GM12874 (cell line): Measurements from ENCODE around the gene MTMR10.

Experiments used
- TF ChIP-seq, protein P1 (sequence below): IDR thresholded peaks from 2 replicates; pipeline ENCODE4 v1.5.1; 2011; ENCODE audit warnings: low read depth, mild to moderate bottlenecking, control low read depth, low read length, moderate library complexity; ENCODE audit not compliant: insufficient read depth

MTMR10 gene

DNA sequence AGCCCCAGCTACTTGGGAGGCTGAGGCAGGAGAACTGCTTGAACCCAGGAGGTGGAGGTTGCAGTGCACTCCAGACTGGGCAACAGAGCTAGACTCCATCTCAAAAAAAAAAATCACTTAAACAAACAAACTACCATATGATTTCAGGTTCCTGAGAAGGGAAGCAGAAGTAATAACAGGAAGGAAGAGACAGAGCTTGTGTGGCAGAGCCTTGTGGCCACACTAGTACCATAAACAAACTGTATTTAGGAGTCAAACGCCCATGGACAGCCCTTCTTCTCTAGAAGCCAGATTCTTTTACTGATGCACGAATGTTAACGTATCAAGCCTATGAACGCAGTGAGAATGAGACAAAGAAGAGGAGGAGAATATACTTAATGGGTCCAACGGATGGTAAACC lies 12.0 kb downstream of the MTMR10 start:
- TF ChIP-seq, protein P1, sequence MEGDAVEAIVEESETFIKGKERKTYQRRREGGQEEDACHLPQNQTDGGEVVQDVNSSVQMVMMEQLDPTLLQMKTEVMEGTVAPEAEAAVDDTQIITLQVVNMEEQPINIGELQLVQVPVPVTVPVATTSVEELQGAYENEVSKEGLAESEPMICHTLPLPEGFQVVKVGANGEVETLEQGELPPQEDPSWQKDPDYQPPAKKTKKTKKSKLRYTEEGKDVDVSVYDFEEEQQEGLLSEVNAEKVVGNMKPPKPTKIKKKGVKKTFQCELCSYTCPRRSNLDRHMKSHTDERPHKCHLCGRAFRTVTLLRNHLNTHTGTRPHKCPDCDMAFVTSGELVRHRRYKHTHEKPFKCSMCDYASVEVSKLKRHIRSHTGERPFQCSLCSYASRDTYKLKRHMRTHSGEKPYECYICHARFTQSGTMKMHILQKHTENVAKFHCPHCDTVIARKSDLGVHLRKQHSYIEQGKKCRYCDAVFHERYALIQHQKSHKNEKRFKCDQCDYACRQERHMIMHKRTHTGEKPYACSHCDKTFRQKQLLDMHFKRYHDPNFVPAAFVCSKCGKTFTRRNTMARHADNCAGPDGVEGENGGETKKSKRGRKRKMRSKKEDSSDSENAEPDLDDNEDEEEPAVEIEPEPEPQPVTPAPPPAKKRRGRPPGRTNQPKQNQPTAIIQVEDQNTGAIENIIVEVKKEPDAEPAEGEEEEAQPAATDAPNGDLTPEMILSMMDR = no peak

DNA sequence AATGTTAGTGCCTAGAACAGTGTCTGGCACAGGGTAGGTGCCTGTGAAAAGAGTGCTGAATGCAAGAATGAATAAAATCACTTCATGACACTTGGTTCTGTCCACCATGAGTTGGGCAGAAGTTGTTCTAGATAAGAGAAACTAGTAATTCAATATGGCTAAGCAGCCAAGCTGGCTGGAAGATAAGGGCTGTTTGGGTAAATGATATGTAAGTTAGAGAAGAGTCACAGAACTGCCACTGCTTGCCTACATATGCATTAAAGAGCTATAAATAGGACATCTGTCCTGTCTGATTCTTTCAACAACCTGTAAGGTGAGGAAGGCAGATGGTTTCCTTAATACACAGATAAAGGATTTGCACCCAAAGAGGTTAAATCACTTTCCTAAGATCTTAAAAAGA lies 13.1 kb downstream of the MTMR10 start:
- TF ChIP-seq, protein P1 = no peak

DNA sequence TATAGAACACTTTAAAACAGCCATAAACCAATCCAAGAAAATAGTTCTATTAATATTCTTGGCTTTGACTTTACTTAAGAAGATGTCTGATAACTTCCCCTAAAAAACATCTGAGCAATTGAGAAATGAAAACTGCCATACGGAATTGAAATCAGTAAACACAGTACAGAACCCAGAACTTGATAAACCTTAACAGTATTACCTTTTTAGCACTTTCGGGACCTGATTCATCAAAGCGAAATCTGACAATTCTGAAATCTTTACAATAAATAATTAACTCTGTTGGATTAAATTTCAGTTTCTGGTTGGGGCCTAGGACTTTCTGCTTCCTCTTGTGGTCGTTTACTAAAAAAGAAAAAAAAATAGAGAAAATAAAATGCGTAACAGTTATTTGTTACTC lies 17.3 kb downstream of the MTMR10 start:
- TF ChIP-seq, protein P1 = no peak

DNA sequence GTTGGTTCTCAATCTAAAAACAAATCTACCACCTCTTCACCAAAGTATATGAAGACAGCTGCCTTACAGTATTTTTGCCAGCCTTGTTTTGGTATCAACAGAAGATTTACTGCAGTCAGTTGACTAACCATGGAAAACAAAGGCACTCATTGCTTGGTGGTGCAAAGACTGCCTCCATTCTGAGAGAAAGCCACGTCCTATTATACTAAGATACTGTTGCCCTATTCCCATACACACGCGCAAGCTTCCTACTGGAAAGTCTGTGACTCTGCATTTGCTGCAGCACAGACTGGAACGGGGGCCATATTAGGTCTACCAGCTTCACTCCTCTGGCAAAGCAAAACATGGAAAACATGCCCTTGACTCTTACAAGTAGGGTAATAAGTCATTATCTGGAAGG lies 18.0 kb downstream of the MTMR10 start:
- TF ChIP-seq, protein P1 = no peak

DNA sequence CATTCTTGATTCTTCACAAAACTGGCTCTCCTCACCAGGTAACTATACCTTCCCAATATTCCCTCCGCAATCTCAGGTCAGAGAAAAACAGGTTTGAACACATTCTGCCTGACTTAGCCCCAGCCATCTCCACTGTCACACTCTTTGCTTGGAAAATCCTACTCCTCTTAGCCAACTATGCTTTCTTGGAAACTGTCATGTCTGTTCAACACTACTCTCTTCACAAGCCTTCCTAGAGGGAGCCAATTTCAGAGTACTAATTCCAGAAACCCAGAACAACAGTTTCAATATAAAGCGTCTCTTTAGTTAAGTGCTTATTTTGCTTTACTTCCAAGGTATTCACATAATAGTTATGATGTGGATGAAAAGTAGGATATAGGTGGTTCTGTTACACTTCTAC lies 21.7 kb downstream of the MTMR10 start:
- TF ChIP-seq, protein P1 = no peak

DNA sequence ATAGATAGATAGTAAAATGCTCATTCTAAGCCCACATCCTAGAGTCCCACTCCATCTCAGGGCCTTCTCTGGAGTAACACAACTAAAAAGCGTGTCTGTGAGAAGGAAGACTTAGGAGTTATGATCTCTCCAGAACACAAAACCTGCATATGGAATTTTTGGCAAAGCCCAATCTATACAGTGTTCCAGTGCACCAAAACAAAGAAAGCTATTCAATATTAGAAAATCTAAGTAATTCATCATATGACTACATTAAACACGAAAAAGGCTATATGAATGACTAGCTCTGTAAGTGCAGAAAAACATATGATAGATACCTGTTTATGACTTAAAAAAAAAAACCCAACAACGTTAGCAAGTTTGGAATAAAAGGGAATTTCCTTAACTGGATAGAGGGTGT lies 27.7 kb downstream of the MTMR10 start:
- TF ChIP-seq, protein P1 = no peak

DNA sequence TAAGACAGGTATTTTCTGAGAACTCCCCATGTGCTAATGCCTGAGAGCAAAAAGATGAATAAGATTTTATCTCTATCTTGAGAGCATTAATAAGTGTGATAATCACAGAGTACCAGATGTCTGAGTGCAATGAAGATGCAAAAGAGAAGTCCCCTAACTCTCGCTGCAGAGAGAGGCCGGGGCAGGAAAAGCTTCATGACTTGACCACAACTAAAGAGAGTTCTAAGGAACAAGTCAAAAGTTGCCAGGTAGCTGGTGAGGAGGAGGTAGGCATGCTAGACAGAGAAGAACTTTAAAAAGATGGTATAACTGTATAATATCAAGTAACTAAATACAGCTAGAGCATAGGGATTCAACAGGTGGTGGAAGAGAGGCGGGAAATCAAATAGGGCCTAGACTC lies 28.8 kb downstream of the MTMR10 start:
- TF ChIP-seq, protein P1 = no peak

DNA sequence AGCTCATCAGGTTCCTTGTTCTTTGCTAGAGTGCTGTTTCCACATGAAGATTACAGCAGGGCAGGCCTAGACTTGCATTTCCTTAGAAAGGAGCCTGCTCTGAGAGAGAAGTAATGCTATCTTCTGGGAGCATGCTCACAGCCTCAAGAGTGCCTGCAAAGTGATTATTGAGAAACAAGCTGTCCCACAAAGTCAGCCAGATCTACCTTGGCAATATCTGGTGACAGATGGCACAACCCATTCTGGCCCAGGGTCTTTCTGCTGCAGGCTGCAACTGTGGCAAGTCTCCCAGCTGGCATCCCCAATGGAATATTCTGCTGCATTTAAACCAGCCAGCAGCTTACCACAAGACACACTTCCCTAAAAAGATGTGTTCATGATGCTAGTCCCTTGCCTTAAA lies 29.3 kb downstream of the MTMR10 start:
- TF ChIP-seq, protein P1 = no peak
